A673 (cell line): ENCODE results near the gene AXDND1.

ENCODE experiments used
- CTCF ChIP-seq: fragments of 300-800, 200-600 bp; sonication (generic); conservative IDR thresholded peaks from 2 replicates; pipeline ENCODE4 v1.5.1; 2017; ENCODE audit warnings: low read depth, mild to moderate bottlenecking, antibody characterized with exemption, low read length, moderate library complexity, mixed read lengths
- EZH2 ChIP-seq: fragments of 200-600 bp; sonication (generic); IDR thresholded peaks from 2 replicates; pipeline ENCODE4 v1.6.1; 2017; ENCODE audit warnings: borderline replicate concordance, low read depth, mild to moderate bottlenecking, mixed read lengths, antibody characterized with exemption, low read length; ENCODE audit not compliant: poor library complexity, severe bottlenecking

- TF ChIP-seq CTCF (no peak), EZH2 (no peak)
These were observed 22.9 kb upstream of the AXDND1 start for GRCh38 chr1:179342740-179343404.
